Left renal cortex interstitium (tissue), 4 donors: ENCODE results near the gene ATP10A. TPM values are rescaled to one million over a fixed set of nuclear protein-coding genes. Genes with fewer than 3 reads are reported as not detected.
"Not testable (repeated sequence)": the region's sequence is repeated elsewhere in the genome, so short reads cannot be mapped to it uniquely, and the experiment has no call there.

Source experiments
- DNase-seq, 4 donors: peaks; one replicate each; pipeline ENCODE4 v3.0.0-alpha.2; 2013; ENCODE audit warnings: low read depth in 4 of 4, low spot score in 2 of 4, missing footprints in 1 of 4
- polyA plus RNA-seq, 4 donors: library from polyadenylated mRNA; unstranded; fragments of 120-200 nt; gene quantifications; one replicate each; pipeline ENCODE4 v1.2.1, GENCODE V29; 2013; ENCODE audit not compliant: insufficient read length in 4 of 4

Gene ATP10A
- polyA plus RNA-seq, 4 donors = 3.0 to 5.2 (median 3.9) TPM

DNA sequence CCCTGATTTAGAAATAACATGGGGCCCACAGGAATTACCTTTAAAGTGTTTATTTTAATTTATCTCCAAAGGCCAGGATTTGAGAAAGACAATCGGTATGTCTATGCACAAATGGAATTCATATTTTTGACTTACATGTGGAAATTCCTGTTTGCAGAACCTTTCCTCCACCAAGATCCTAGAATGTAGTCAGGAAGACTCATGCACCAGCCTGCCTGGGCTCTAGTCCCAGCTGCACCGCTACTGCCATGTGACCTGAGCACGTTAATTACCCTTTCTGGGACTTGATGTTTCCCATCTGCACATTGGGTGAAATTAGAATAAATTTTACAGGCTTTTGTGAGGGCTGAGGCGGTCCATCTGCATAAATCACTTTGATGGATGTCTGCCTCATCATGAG lies 194.2 kb downstream of the ATP10A start:
- no peak for DNase-seq

DNA sequence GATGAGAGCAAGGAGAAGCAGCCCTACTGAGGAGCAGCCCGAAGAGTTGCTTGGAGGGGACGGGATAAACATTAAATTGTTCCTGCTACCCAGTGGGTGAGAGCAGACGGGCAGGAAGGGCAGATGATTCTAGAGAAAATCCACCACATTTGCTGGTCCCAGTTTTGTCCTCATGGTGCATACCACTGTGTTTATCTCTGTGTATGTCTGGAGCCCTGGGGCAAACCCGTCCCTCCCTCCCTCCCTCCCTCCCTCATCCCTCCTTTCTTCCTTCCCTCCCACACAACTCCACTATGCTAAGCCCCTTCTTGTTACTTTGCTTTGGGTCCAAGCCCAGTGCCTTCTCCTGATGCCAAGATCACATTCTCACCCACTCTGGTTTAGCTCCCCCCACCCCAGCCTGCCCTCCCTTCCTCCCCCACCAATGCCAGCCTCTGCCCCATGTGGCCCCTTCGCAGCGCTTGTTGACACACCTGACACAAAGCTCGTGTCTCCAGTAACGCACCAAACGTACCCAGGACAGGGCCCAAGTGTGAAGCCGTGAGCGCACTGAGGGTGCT lies 194.8 kb downstream of the ATP10A start:
- no peak for DNase-seq

DNA sequence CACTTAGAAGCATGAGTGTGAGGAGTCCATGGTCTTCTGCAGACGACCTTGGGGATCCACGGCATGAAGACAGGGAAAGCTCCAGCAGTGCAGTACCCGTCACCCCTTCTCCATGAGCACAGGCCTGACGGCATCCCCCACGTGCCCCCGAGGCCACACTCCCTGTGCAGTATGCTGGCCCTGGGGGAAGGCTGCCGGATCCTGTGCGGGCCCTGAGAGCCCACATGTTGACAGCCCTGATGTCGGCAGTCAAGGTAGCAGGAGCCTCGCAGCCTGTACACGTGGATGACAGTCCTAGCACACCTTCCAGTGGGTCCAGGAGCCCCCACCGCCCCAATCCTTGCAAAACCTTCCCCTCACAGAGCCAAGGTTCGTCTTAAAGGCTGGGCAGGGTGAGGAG lies 195.3 kb downstream of the ATP10A start:
- no peak for DNase-seq

DNA sequence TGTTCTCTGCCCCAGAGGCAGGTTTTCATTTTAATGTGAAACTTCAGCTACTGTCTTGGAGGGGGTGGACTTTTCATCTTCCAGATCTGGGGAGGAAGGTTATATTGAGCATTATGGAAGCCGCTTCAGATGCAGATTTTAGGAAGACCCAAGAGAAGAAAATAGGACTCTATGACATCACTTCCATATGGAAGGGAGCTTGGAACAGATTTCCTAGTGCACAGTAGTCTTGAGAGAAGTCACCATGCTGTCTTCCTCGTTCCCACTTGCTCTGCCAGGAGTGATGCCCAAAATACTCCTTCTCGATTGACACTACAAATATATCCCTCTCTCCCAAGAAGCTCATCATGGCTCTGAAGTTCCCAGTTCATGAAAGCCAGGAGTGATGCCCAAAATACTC lies 197.2 kb downstream of the ATP10A start:
- no peak for DNase-seq

DNA sequence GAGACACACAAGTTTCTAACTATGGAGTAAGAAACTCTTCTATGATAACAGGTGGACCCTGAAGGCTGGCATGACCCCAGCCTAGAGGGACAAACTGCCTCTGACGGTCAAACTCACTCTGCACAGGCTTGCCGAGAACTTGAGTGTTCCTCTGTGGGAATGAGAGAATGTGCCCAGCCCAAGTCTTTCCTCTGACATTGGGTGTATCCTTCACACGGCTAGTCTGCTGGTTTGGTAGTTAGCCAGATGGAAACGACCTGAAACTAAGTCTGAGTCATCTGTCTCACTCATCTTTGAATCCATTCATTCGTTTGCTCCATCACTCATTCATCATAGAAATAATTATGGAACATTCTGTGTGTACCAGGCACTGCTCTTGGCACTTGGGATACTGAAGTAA lies 198.4 kb downstream of the ATP10A start:
- no peak for DNase-seq

DNA sequence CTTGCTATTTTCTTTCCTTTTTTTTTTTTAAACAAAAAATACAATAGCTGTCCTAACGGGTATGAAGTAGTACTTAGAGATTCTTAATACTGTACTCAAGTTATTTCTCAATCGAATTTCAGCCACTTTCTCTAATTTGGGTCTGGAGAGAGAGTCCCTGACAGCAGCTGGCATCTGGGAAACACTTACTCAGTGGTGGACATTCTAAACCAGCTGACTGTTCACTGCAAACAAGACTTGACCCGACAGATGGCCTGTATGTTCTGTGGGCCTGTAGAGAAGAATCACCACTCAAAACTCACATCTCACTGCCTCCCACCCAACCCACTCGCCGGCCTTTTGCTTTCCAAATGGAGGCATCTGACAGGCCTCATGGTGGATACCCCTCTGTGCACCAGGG lies 199.6 kb downstream of the ATP10A start:
- no peak for DNase-seq

DNA sequence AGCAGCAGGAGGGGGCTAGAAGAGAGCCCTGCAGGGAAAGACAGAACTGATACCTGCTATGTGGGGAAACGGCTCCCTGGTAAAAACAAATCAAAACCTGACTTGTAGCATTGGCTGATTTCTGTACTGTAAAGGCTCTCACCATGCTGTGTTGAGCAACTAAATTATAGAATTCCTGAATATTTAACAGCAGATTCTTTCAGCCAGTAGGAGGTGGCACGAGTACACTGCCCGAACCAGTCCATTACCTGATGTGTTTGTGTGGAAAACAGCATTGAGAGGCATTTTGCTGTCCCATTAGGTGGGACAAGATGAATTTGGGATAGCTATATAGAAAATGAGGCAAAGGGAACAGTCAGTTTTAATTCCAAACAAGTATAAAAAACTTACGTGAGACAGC lies 201.2 kb downstream of the ATP10A start:
- DNase-seq = no peak

DNA sequence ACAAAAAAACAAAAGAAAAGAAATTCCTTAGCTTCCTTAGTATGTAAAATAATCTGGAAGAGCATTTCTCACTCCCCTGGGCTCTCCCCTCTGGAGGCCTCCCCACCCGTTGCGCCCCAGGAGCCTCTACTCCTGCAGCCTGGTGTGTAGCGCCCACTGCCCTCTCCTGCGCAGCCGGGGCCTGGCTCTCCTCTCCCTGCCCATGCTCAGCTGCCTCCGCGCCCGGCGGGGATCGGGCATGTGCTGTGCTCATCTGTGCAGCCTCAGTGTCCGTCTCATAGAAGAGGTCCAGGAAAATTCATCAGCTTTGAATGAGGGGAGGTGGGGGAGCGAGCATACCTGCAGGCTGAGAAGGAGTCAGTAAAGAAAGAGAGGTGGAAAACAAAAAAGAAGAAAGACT lies 203.9 kb downstream of the ATP10A start:
- no peak for DNase-seq

DNA sequence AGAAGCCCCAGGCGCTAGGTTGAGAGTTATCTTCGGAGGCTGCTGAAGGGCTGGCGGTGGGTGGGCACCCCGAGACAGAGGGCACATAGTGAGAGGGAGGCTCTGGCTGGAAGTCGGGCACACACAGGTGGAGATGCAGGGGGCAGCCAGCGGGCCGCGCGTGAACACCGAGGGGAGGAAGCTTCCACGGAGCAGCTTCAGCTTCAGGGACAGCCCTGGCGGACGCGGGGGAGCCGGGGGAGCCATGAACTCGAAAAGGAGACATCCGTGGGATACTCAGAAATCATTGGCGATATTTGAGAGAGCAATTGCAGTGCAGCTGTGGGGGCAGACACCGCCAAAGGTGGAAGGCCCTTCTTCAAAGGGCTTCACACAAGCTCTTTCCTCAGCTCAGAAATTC lies 204.6 kb downstream of the ATP10A start:
- no peak for DNase-seq

DNA sequence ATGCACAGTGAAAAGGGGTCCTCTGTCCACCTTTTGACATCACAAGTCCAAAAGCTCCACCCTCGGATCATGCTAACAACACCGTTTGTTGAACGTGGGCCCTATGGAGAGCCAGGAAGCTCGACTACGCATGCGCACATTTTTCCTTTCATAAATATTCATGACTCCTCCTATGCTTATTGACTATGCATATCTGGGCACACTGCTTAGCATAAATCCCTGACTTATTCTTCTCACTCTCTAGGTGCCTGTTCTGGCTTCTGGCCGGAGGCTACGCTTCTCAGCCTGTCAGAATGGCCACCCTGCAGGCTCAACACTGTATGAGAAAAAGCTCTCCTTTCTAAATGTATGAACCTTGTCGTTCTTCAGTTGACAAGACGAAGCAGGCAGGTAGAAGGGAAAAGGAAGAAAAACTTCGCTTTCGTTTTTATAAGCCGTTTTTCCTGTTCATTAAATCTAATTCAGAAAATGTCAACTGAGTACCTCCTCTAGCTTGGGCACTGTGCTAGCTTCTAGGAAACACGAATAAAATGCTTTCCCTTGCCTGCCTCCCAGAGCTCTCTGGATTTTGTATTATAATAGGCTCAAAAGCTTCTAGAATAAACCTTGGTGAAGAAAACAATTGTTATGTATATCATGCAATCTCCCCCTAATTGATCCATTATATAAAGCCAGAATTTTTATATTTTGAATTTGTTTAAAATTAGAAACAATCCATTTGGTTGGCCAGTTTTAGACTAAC lies 207.7 kb downstream of the ATP10A start:
- DNase-seq = no peak

DNA sequence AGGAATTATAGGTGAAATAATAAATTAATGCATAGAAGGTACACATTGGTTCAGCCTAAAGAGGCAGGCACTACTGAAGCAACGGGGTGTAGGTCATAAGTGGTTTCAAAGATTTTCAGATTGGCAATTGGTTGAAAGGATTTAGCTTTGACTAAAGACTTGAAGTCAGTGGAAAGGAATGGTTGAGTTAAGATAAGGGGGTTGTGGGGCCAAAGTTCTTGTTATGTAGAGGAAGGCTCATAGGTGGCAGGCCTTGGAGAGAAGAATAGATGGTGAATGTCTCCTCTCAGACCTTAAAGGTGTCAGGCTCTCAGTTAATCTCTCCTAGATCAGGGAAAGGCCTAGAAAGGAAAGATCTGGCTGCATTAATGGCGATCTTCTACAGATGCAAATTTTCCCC lies 209.8 kb downstream of the ATP10A start:
- DNase-seq = no peak

DNA sequence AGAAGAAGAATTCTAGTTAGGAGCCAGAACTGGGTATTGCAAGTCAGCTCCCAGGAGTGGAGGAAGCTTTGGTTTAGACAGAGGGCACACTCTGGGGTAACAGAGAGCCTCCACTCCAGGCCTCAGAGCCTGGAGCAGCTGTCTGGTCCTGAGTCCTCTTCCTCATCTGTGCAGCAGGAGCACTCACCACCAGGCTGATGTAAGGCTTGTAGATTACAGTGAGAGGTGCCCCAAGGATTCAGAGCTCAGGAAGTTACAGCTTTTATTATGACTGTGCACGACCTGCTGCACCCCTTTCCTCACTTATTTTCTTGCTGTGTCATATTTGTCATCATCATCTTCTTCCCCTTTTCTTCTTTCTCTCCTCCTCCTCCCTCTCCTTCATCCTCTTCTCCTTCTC lies 210.4 kb downstream of the ATP10A start:
- DNase-seq = no peak

DNA sequence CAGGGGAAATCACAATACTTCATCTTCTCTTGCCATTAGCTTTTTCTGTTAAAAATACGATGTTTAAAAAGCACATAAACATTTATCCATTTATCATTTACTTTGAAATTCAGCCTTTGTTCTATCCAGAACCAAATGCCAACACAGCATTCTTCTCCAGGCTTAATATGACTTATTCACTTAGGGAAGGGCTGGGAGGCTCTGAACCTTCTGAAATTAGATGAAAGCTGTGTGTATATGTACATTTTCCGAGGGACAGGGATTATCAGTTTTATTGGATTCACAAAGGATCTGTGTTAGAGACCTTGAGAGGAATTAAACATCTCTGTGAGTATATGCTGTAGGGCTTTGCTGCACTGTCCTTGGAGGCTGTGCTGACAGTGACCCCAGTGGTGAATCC lies 213.7 kb downstream of the ATP10A start:
- no peak for DNase-seq

DNA sequence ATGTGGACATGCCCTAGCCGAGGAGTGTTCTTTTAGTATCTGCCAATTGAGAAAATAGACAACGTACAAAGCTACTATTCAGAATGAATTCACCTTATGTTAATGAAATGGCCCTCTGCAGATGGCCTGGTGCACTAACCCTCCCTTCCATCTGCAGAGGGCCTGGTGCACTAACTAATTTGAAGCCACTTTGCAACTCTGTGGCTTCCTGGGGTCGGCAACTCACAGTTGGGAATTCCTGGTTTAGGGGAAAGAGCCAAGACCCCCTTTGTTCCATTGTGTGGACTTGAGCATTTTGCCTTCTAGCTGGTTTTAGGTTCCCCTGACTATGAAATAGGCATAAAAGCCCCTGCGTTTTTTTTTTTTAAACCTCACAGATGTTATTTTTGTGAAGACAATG lies 220.0 kb downstream of the ATP10A start:
- no peak for DNase-seq

DNA sequence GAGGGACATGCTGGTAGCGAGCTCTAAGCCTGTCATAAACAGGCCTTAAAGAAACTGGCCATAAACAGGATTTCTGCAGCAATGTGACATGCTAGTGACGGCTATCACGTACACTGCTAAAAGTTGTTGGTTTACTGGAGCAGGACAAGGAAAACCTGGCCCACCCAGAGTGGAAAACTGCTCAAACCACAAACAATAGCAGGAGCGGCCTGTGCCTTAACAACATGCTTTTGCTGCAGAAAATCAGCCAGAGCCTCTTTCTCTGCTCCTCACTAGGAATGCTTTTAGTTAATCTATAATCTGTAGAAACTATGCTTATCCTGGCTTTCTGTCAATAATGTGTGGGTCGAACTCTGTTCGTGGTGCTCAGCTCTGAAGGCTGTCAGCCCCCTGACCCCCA lies 221.4 kb downstream of the ATP10A start:
- no peak for DNase-seq

DNA sequence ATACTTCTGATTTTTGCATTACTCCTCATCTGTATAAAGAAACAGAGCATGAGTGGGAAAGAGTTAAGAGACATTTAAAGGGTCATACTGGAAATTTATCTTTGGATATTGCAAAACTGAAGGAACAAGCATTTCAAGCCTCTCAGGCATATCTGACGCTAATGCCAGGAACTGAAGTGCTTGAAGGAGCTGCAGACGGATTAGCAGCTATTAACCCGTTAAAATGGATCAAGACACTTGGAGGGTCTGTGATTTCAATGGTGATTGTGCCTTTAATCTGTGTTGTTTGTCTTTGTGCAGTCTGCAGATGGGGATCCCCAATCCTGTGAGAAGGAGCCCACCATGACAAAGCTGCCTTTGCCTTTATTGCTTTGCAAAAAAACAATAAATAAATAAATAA lies 221.8 kb downstream of the ATP10A start:
- DNase-seq = no peak

DNA sequence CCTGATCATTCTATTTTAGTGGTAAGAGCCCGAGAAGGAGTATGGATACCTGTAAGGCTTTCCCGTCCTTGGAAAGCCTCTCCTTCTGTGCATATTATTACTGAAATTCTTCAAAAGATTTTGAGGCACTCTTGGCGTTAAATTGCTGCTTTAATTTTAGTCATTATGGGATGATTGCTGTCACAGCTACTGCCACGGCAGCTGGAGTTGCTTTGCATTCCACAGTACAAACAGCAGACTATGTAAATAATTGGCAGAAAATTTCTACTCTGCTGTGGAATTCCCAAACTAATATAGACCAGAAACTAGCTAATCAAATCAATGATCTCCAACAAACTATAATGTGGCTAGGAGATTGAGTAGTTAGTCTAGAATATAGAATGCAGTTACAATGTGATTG lies 222.2 kb downstream of the ATP10A start:
- DNase-seq = not testable (repeated sequence)

DNA sequence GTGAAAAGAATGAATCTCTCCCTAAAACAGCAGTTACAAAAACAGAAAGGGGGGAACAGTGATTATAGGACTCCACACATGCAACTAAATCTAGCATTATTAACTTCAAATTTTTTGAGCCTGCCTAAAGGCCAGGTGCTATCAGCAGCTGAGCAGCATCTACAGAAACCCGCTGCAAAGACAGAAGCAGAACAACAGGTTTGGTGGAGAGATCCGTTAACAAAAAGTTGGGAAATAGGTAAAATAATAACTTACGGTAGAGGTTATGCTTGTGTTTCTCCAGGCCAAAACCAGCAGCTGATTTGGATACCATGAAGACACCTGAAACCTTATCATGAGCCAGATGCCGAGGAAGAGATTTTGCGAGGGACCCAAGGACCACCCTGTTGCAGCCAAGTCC lies 222.7 kb downstream of the ATP10A start:
- no peak for DNase-seq

DNA sequence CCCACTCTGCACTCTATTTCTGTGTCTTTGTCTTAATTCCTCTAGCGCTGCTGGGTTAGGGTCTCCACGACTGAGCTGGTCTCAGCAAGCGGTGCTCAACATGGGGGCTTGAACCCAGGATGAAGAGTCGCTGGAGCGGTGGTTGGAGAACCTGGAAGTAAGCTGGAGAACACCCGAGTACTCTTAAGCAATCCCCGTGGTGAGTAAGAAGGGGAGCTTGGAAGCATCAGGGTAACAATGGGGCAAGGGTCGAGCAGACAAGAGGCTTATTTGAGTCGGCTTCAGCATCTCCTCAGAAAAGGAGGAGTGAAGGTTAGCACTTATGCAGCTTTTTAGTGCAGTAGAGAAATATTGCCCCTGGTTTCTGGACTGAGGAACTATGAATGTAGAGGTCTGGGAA lies 226.6 kb downstream of the ATP10A start:
- DNase-seq = not testable (repeated sequence)

DNA sequence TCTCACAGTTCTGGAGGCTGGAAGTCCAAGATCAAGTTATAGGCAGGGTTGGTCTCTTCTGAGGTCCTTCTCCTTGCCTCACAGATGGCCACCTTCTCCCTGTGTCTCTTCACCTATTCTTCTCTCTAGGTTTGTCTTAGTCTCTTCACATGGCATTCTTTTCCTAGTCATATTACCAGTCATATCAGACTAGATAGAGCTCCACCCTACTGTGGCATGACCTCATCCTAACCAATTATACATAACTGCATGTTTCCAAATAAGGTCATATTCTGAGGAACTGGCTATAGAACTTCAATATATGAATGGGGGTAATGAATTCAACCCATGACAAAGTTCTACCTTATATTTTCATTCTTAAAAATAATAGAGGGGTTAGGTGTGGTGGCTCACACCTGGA lies 227.9 kb downstream of the ATP10A start:
- DNase-seq = no peak

DNA sequence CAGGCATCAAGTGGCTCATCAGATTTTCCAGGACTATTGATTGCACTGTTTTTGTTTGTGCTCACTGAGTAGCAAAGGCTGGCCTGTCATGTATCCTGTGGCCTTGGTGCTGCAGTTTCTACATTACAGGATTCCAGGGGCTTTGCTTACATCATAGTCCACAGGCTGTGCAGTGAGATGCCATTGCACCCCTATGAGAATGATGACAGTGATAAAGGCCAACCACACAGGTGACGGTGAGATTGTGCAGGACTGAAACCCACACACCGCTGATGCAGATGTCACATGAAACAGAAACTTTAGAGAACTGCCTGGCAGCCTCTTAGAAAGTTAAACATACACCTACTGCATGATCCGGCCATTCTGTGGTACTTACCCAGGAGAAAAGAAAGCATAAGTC lies 229.3 kb downstream of the ATP10A start:
- no peak for DNase-seq

DNA sequence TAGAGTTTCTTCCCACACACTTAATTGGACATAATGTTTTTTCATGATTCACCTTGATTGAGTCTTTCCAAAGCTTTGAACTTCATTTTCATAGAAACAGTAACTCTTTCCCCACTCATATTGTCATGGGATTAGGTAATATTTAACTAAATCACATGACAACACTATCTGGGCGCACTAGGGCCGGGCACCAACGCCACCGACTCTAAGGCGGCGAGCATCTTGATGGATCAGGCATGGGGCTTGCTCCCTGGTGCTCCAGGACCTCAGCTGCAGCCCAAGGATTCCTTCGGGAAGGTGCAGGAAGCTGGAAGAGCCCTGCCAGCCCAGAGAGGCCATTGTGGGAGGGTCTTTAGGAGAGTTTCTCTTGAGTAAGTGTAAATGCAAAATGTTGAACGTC lies 231.2 kb downstream of the ATP10A start:
- DNase-seq = no peak
